ENCODE results near the gene B3GNT8.
"Not testable (repeated sequence)": the region's sequence is repeated elsewhere in the genome, so short reads cannot be mapped to it uniquely, and the experiment has no call there.

Gene B3GNT8

DNA sequence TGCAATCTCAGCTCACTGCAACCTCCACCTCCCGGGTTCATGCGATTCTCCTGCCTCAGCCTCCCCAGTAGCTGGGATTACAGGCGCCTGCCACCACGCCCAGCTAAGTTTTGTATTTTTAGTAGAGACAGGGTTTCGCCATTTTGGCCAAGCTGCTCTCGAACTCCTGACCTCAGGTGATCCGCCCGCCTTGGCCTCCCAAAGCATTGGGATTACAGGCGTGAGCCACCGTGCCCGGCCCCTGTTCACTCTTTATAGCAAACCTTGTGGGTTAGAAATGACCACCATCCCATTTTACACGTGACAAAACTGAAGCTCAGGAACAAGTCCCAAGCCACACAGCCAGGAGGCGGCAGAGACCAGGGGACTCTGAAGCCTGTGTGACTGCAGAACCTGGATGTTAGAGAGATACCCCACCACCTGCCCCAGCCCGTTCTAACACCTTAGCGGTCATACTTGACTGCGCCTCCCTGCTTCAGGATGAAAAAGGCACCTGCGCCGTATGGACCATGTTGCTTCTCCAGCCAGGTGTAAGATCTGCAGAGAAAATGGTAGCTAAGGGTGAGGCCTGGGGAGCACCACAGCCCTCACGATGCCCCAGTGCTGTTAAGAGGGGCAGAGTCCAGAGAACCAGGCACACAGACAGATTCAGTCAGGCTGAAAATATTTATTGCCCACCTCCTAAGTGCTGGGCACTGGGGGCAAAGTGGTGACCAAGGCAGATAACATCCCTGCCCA lies 8.9 kb upstream of the B3GNT8 start:
- no peak for DNase-seq

DNA sequence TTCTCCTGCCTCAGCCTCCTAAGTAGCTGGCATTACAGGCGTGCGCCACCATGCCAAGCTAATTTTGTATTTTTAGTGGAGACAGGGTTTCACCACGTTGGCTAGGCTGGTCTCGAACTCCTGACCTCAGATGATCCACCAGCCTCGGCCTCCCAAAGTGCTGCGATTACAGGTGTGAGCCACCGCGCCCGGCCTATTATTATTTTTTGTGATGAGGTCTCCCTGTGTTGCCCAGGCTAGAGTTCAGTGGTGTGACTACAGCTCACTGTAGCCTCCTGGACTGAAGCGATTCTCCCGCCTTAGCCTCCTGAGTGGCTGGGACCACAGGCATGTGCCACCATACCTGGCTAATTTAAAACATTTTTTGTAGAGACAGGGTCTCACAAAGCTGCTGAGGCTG lies 8.2 kb upstream of the B3GNT8 start:
- DNase-seq: not testable (repeated sequence)

DNA sequence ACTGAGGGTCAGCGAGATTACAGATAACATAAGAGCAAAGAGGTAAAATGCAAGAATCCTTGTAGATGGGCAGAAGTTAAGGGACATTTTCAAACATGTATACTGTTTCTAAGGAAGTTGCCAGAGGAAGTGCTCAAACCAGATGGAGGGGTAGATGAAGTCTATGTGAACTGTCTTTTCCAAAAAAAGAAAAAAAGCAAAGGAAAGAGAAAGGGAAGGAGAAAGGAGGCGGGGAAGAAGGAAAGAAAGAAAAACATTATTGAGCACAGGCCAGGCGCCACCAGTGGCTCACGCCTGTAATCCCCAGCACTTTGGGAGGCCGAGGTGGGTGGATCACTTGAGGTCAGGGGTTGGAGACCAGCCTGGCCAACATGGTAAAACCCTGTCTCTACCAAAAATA lies 7.3 kb upstream of the B3GNT8 start:
- no peak for DNase-seq

DNA sequence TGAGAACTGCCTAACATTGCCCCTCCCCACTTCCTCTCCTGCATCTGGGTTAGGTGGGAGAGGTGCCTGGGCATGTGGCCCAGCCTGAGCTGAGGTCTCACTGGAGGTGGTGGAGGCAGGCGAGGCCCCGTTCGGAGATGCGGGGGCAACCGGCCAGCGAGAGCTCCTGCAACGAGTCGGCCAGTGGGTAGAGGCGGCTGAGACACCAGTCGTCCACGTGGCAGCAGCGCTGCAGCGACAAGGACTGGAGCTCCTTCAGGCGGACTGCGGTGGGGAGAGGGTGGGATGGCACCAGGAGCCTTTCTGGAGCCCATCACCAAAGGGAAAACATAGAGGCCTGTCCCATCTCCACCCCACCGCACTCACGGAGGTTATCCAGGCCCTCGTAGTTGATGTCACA lies 6.0 kb upstream of the B3GNT8 start:
- no peak for DNase-seq

DNA sequence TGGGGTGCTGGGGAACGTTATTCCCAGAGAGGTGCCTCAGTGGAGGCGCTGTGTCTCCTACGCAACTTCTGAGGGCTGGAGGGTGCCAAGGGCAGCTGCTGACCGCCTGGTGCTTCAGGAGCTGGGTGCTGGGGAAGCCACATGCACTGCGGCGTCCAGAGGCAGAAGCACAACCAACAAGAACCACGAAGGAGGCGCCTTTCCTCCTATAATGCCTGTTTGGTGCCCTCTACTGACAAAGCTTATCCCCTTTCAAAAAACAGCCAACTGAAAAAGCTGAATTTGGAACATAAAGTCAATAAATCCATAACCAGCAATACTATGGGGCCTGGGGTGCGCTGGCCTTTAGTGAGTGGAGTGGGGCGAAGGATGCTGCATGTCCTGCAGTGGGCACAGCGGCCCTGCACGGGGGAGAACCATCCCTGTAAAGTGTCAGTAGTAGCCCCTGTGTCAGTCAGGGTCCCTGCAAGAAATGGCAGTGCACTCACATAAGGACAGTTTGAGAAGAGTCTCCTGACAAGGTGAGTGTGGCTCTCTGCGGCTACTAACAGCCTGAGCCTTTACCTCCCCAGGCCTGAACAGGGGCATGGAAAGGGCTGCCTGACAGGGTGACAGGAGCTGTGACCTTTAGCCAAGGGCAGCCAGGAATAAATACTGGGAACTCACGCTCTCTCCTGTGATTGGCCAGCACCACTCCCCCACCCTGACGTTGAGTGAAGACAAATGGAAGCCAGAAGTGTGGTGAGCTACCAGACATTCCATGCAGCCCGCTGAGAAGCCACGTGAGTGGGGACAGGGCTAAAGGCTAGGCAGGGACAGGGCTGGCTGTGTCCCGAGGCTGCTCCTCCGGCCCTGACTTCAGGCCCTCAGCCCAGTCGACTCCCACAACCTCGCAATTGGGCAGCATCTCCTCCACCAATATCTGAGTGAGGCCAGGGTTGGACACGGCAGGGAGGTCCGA lies 4.5 kb upstream of the B3GNT8 start:
- DNase-seq: no peak

DNA sequence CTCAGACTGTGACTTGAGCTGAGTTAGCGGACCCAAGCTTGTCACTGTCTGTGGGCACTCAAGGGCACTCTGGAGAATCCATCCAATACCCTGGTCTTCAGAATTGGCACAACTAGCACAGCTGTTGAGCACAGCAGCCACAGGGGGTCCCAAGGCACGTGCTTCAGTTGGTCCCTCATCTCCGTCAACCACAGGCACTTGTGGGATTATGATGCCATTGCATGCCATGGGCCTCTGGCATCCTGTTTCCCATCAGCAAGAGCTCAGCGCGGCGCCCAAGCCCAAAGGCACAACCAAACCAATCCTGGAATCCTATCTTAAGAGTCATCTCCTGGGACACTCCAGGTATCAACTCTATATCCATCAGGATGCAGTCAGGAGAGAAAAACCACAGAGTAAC lies 3.7 kb upstream of the B3GNT8 start:
- no peak for DNase-seq

DNA sequence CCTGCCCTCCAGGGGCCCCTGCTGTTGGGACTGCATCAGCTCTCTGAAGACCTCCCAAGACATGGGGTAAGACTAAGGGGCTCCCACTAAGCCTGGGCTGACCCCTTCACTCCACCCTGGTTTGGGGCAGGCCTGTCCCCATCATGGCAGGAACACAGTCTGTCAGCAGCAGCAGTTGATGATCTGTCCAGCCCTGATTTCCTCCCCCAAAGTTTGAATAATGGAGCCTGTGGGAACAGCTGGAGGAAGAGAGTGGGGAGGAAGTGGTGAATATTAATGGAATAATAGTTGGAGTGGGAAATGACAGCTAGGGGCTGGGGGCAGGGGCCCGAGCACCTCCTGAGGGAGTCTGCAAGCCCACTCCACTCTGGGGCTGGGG lies 1.3 kb upstream of the B3GNT8 start:
- DNase-seq: no peak

DNA sequence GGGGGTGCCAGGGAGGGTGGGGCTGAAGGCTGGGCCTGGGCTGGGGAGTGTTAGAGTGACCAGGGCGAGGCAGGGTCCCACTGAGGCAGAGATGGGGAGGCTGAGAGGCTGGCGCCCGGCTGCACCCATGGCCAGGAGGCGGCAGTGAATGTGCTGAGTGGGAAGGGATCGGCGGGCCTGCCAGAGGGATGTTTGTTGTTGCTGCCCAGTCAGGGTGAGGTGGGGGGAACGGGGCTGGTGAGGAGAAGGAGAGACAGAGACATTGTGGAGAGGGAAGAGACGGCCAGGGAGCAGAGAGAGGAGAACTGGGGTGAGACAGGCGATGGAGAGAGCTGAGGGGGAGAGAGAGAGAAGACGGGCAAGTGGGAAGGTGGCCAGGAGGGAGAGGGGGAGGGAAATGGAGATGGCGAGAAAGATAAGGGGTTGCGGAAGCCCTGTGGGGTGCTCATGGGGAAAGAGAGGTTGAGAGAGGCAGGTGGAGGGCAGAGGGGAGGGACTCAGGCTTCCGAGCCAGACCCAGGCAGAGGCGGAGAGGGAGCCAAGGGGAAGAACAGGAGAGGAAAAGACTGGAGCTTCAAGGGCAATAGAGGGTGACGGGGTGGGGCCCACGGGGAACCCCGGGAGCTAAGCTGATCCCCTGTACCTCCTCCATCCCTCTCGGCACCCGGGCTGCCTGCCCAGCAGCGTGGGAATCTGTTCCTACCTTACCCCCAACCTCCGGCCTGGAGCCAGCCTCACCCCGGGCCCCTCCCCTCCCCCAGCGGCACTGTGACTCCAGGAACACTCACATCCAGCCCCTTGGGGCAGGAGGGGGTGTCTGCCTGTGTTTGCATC lies 690 bp upstream of the B3GNT8 start:
- DNase-seq: peak in 1 of 2 donors; percentile 21

DNA sequence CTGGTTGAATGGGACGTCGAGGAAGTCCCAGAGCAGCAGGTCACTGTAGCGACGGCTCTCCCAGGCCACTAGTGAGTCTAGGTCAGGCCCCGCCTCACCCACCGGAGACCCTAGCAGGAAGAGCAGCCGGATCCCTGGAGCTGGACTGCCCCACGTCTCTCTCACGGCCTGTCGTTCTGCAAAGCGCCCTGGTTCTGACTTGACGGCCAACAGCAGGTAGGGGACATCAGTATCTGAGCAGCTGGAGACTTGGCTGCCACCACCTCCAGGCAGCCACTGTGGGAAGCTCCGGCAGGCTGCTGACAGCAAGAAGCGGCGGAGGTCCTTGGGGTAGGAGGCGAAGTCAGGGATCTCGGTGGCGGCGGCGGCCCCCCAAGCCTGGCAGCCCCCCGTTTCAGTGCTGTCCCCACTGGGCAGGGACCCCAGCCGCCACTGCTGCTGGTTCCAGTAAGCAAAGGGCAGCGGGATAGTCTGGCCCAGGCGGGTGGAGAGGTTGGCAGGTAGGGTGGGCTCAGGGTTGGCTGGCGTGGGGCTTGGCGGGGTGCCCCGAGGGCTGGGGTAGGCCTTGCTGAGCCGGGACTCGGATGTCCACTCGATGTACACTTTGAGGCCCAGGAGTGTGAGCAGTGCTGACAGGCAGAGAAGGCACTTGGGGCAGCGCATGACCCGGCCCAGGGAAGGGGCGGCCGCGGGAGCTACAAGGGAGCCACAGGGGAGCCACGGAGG lies 895 bp downstream of the B3GNT8 start:
- no peak for DNase-seq

DNA sequence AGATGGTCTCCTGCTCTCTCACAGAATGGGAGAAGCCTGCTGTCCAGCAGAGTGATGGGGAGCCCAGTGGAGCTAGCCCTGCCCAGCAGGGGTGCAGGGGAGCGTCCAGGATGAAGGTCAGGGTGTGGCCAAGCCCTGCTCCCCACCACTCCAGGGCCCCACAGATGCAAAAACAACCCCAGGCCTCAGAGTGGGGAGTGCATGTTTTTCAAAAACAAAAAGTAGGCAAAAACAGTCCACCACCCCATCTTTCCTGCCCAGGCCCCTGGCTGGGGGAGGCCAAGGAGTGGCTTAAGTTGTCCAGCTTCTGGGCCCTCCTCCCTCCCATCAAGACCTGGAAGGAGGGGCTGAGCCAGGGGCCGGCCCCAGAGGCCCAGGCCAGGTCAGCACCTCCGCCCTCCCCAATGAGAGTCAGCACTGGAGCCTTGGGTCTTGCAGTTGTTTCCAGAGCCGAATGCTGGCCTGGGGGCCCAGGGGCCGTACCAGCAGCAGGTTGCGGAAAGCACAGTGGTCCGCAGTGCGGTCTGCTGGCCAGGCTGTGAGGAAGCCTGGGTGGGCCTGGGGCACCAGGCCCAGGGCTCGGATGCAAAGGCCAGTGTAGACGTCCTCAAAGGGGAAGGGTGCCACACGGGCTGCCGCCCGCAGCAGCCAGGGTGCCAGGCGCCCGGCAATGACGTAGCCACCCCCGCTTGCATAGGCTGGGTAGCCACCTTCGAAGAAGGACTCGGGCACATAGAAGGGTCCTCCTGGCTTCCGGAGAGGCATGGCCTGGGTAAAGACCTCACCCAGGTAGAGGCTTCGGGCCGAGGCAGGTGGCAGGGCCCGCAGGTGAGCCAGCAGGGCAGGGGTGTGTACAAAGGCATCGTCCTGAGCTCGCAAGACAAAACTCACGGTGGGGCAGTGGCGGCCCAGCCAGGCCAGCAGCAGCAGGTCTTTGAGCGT lies 1.7 kb downstream of the B3GNT8 start:
- no peak for DNase-seq

DNA sequence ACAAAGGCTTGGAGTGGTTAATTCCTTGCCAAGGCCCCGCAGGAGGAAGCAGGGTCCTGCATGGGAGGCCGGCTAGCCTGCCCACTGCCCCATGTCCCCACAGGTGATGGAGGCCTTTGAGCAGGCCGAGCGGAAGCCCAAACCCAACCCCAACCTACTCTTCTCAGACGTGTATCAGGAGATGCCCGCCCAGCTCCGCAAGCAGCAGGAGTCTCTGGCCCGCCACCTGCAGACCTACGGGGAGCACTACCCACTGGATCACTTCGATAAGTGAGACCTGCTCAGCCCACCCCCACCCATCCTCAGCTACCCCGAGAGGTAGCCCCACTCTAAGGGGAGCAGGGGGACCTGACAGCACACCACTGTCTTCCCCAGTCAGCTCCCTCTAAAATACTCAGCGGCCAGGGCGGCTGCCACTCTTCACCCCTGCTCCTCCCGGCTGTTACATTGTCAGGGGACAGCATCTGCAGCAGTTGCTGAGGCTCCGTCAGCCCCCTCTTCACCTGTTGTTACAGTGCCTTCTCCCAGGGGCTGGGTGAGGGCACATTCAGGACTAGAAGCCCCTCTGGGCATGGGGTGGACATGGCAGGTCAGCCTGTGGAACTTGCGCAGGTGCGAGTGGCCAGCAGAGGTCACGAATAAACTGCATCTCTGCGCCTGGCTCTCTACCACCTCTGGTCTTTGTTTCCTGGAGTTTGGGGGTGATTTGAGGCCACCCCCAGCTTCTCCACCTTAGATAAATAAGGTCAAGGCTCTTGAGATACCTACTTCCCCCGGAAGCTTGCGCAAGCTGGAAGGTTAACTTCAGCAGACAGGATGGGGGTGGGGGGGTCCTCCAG lies 2.6 kb downstream of the B3GNT8 start:
- DNase-seq: no peak

DNA sequence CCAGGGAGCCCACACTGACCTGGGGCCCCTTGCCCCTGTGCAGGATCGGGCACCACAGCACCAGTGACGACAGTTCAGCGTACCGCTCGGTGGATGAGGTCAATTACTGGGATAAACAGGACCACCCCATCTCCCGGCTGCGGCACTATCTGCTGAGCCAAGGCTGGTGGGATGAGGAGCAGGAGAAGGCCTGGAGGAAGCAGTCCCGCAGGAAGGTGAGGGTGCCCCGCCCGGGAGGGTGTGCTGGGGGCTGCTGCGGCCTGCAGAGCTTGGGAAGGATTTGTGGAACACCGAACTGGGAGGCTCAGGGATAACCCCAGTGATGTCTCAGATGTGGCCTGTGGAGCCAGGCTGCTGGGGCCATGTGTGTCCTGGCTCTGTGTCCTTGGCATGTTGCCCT lies 4.2 kb downstream of the B3GNT8 start:
- DNase-seq: no peak

DNA sequence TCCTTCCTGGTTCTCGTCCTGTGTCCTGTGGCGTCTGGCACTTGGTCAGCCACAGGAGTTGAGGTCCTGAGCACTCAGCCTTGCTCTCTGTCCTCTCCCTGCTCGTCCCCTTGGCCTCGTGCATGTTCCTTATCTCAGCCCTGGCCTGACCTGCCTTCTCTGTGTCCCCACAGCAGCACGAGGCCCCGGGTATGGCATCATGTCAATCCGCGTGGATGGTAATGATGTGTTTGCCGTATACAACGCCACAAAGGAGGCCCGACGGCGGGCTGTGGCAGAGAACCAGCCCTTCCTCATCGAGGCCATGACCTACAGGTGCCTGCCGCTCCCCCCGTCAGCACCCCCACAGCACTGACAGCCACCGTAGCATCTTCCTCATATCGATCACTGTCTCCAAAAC lies 4.7 kb downstream of the B3GNT8 start:
- no peak for DNase-seq

DNA sequence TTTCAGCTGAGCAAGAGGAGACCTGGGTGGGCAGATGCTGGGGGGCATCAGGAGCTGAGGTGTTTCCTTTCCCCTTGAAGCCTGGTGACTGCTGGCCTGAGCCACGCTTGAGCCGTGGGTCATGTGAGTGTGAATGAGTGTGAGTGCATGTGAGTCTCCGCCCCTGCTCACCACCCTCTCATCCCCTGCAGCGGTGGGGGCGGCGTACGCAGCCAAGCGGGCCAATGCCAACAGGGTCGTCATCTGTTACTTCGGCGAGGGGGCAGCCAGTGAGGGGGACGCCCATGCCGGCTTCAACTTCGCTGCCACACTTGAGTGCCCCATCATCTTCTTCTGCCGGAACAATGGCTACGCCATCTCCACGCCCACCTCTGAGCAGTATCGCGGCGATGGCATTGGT lies 5.2 kb downstream of the B3GNT8 start:
- no peak for DNase-seq

DNA sequence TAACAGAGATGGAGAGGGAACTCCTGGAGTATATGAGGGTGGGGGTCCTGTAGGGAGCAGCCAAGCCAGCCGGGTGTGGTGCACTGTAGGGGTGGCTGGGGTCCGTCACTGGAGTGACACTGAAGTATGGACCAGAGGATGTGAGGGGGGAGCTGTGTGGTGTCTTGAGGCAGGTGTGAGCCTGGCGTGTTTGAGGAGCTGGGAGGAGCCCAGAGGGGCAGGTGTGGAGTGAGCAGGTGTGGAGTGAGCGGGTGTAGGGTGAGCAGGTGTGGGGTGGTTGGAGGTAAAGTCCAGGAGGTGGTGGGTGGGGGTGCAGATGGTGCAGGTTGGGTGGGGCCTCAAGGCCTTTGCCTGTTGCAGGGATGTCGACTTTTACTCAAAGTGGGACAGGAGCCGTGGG lies 5.9 kb downstream of the B3GNT8 start:
- DNase-seq: no peak

DNA sequence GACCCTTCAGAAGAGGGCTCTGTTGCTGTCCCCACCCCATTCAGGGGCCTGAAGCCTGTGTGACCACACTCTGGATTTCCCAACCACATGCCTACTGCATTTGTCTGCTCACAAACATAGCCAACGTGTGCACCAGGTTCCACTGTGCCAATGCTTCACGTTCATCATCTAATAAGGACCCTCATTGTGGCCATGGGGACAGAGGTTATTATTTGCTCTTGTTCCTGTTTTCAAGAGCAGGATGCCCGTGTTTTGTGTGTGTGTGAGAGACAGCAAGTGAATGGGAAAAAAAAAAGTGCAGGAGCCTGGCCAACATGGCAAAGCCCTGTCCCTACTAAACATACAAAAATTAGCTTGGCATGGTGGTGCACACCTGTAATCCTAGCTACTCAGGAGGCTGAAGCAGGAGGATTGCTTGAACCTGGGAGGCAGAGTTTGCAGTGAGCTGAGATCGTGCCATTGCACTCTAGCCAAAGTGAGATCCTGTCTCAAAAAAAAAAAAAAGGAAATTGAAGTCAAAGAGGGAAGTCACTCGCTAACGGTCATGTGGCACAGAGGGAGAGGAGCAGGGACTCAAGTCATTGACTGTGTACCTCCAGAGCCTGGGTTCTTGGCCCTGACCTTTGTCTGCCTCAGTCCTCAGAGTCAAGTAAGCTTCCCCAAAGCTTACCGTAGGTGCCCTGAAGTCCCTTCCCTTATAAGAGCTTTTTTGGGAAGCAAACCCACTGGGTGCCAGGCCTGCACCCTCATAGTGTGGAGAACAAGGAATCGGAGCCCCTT lies 6.9 kb downstream of the B3GNT8 start:
- DNase-seq: no peak

DNA sequence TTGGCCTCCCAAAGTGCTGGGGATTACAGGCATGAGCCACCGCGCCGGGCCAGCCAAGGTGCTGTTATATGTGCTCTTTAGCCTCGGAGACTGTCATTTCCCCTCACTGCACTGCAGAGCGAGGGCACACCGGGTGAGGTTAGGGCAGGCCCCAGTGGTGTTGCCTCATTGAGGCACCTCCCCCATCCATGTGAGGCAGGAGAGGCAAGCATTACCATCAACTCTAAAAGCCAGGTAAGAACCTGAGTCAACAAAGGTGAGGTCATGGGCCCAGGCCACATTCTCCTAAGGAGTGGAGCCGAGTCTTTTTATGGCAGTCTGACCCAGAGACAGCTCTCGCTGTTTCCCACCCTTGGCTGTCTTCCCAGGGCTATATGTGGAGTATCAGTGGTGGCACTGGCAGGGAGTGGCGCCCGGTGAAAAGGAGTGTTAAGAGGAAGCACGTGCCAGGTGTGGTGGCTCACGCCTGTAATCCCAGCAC lies 10.9 kb downstream of the B3GNT8 start:
- no peak for DNase-seq

DNA sequence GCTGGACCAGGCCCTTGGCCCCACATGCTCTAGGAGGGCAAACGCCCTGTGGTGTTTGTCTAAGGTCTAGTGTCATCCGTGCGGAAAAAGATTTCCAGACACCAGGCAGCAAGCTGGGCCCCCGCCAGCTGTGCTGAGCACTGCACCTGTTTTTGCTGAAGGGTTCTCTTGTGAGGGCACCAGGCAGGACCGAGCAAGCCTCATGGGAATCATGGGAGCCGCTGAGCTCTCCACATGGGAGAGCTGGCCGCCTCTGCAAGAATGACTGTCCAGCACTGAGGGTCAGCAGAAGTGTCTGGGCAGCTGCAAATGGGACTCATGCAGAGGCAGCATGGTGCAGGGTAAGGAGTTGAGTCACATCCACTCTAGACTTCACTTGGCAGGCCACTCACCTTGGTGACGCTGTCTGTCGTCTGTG lies 12.0 kb downstream of the B3GNT8 start:
- DNase-seq: no peak

DNA sequence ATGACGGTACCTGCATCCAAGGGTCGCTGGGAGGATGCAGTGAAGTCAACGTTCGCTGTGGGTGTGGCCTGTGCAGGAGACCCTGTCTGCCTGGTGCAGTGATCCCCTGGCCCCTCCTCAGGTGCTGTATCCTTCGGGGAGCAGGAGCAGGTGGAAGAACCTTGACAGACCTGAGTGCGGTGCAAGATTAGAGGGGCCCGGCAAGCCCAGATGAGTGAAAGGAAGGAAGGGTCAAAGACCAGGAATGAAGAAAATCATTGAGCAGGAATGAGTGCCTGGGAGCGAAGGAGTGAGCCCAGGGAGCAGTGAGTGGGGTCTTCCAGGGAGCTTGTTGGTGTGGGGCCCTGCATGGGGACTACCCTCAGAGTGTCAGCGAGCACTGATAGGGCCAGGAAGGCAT lies 12.7 kb downstream of the B3GNT8 start:
- DNase-seq: no peak

DNA sequence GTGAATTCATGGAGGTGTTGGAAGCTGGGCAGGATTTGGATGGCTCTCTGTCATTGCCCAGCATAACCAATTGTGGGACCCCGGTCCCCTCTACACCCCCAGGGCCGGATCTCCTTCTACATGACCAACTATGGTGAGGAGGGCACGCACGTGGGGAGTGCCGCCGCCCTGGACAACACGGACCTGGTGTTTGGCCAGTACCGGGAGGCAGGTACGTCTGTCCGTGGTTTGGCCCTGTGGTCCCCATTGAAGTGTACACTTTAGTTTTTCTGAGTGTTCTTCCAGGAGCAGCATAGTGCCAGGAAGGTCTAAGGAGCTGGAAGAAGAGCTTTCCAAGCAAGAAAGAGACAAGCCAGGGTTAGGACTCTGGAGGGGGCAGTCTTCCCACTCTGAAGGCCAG lies 13.2 kb downstream of the B3GNT8 start:
- no peak for DNase-seq

All from activated CD4-positive, alpha-beta T cell treated with anti-CD3 and anti-CD28 coated beads for 4 hours (primary cell).